ENCODE results near the gene ZNF219. TPM values are rescaled to one million over a fixed set of nuclear protein-coding genes. Genes with fewer than 3 reads are reported as not detected.

The ZNF219 gene
- total RNA-seq, 1 experiment from 2014 or later, result 149 TPM

DNA sequence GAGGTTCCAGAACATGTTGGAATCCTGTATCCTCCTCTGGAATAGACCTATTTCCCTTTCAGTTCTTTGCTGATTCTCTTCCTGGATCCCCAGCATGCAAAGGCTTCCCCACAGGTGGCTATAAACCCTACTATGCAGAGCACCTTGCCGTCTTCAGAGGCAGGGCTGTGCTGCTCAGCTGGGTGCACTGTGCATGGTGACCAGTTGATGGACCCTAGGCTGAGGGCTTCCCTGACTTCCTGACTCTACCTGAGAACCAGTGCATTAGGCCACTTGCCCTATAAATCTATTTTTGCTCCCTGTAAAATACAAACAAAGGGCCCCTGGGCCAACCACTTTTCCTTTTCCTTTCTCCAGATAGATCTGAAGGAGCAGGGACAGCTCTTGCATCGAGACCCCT is 14.1 kb downstream of the ZNF219 start:
- POLR2A ChIA-PET, result interaction anchor here (0.6 to 1.0 kb wide), 4 partner anchors 8 to 175 kb away, joined by 3 to 5 read pairs (median 3); no protein-coding TSS in a partner anchor
- ATAC-seq (no peak), DNase-seq (ENCODE audit: low spot score) (no peak)
- H3K9me3 Mint-ChIP-seq, result no peaks in the 10 kb centered on the region
- H3K4me3 Mint-ChIP-seq, result no peak overlapping the region
- no peaks in the 10 kb centered on the region for H3K27me3 Mint-ChIP-seq (ENCODE audit: low read depth)
- no peak overlapping the region for H3K27ac Mint-ChIP-seq
- CTCF ChIA-PET, result interaction anchor here (0.5 to 7.9 kb wide), 5 partner anchors 8 to 70 kb away, joined by 3 to 132 read pairs (median 10); partner anchors contain the start of gene ARHGEF40
- TF ChIP-seq, protein P1, sequence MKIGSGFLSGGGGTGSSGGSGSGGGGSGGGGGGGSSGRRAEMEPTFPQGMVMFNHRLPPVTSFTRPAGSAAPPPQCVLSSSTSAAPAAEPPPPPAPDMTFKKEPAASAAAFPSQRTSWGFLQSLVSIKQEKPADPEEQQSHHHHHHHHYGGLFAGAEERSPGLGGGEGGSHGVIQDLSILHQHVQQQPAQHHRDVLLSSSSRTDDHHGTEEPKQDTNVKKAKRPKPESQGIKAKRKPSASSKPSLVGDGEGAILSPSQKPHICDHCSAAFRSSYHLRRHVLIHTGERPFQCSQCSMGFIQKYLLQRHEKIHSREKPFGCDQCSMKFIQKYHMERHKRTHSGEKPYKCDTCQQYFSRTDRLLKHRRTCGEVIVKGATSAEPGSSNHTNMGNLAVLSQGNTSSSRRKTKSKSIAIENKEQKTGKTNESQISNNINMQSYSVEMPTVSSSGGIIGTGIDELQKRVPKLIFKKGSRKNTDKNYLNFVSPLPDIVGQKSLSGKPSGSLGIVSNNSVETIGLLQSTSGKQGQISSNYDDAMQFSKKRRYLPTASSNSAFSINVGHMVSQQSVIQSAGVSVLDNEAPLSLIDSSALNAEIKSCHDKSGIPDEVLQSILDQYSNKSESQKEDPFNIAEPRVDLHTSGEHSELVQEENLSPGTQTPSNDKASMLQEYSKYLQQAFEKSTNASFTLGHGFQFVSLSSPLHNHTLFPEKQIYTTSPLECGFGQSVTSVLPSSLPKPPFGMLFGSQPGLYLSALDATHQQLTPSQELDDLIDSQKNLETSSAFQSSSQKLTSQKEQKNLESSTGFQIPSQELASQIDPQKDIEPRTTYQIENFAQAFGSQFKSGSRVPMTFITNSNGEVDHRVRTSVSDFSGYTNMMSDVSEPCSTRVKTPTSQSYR (CRISPR knock-in tag; IDR thresholded peaks at IDR 0.05), result no peak
- TF ChIP-seq, protein P2, sequence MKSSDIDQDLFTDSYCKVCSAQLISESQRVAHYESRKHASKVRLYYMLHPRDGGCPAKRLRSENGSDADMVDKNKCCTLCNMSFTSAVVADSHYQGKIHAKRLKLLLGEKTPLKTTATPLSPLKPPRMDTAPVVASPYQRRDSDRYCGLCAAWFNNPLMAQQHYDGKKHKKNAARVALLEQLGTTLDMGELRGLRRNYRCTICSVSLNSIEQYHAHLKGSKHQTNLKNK (CRISPR knock-in tag; IDR thresholded peaks at IDR 0.05), result no peak
- TF ChIP-seq GABPB1 (CRISPR knock-in tag; IDR thresholded peaks at IDR 0.05) (no peak), NFYB (CRISPR knock-in tag; conservative IDR thresholded peaks at IDR 0.05; ENCODE audit: low read depth) (no peak), ZNF138 (CRISPR knock-in tag; conservative IDR thresholded peaks at IDR 0.05) (no peak), CREM (CRISPR knock-in tag; IDR thresholded peaks at IDR 0.05) (no peak), NFE2L1 (CRISPR knock-in tag; IDR thresholded peaks at IDR 0.05) (no peak), SMAD4 (CRISPR knock-in tag; IDR thresholded peaks at IDR 0.05) (no peak), EMX1 (CRISPR knock-in tag; IDR thresholded peaks at IDR 0.05) (no peak), FOXJ3 (CRISPR knock-in tag; IDR thresholded peaks at IDR 0.05; ENCODE audit: borderline replicate concordance) (no peak), PRRX2 (CRISPR knock-in tag; IDR thresholded peaks at IDR 0.05) (no peak), NR3C1 (CRISPR knock-in tag; conservative IDR thresholded peaks at IDR 0.05; ENCODE audit: low read depth) (no peak)
- TF ChIP-seq, protein P3, sequence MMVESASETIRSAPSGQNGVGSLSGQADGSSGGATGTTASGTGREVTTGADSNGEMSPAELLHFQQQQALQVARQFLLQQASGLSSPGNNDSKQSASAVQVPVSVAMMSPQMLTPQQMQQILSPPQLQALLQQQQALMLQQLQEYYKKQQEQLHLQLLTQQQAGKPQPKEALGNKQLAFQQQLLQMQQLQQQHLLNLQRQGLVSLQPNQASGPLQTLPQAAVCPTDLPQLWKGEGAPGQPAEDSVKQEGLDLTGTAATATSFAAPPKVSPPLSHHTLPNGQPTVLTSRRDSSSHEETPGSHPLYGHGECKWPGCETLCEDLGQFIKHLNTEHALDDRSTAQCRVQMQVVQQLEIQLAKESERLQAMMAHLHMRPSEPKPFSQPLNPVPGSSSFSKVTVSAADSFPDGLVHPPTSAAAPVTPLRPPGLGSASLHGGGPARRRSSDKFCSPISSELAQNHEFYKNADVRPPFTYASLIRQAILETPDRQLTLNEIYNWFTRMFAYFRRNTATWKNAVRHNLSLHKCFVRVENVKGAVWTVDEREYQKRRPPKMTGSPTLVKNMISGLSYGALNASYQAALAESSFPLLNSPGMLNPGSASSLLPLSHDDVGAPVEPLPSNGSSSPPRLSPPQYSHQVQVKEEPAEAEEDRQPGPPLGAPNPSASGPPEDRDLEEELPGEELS (CRISPR knock-in tag; IDR thresholded peaks at IDR 0.05), result no peak
- TF ChIP-seq, protein P4, sequence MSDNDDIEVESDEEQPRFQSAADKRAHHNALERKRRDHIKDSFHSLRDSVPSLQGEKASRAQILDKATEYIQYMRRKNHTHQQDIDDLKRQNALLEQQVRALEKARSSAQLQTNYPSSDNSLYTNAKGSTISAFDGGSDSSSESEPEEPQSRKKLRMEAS (CRISPR knock-in tag; IDR thresholded peaks at IDR 0.05), result no peak
- TF ChIP-seq, protein P5, sequence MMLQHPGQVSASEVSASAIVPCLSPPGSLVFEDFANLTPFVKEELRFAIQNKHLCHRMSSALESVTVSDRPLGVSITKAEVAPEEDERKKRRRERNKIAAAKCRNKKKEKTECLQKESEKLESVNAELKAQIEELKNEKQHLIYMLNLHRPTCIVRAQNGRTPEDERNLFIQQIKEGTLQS (CRISPR knock-in tag; conservative IDR thresholded peaks at IDR 0.05), result no peak
- TF ChIP-seq, protein P6, sequence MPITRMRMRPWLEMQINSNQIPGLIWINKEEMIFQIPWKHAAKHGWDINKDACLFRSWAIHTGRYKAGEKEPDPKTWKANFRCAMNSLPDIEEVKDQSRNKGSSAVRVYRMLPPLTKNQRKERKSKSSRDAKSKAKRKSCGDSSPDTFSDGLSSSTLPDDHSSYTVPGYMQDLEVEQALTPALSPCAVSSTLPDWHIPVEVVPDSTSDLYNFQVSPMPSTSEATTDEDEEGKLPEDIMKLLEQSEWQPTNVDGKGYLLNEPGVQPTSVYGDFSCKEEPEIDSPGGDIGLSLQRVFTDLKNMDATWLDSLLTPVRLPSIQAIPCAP (CRISPR knock-in tag; IDR thresholded peaks at IDR 0.05), result no peak
- TF ChIP-seq, protein P7, sequence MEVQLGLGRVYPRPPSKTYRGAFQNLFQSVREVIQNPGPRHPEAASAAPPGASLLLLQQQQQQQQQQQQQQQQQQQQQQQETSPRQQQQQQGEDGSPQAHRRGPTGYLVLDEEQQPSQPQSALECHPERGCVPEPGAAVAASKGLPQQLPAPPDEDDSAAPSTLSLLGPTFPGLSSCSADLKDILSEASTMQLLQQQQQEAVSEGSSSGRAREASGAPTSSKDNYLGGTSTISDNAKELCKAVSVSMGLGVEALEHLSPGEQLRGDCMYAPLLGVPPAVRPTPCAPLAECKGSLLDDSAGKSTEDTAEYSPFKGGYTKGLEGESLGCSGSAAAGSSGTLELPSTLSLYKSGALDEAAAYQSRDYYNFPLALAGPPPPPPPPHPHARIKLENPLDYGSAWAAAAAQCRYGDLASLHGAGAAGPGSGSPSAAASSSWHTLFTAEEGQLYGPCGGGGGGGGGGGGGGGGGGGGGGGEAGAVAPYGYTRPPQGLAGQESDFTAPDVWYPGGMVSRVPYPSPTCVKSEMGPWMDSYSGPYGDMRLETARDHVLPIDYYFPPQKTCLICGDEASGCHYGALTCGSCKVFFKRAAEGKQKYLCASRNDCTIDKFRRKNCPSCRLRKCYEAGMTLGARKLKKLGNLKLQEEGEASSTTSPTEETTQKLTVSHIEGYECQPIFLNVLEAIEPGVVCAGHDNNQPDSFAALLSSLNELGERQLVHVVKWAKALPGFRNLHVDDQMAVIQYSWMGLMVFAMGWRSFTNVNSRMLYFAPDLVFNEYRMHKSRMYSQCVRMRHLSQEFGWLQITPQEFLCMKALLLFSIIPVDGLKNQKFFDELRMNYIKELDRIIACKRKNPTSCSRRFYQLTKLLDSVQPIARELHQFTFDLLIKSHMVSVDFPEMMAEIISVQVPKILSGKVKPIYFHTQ (CRISPR knock-in tag; IDR thresholded peaks at IDR 0.05), result no peak
- TF ChIP-seq, protein P8, sequence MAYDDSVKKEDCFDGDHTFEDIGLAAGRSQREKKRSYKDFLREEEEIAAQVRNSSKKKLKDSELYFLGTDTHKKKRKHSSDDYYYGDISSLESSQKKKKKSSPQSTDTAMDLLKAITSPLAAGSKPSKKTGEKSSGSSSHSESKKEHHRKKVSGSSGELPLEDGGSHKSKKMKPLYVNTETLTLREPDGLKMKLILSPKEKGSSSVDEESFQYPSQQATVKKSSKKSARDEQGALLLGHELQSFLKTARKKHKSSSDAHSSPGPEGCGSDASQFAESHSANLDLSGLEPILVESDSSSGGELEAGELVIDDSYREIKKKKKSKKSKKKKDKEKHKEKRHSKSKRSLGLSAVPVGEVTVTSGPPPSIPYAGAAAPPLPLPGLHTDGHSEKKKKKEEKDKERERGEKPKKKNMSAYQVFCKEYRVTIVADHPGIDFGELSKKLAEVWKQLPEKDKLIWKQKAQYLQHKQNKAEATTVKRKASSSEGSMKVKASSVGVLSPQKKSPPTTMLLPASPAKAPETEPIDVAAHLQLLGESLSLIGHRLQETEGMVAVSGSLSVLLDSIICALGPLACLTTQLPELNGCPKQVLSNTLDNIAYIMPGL (CRISPR knock-in tag; IDR thresholded peaks at IDR 0.05), result no peak
- H3K36me3 Mint-ChIP-seq, result peaks cover 68% of the 10 kb centered on the region
- H3K4me1 Mint-ChIP-seq, result peaks cover 16% of the 10 kb centered on the region

Measured in WTC11 (cell line).